ENCODE data around the gene FMO4. TPM values are rescaled to one million over a fixed set of nuclear protein-coding genes. Genes with fewer than 3 reads are reported as not detected.

Gene FMO4
- total and polyA plus RNA-seq, 10 of the 15 experiments (the other 5 are each of a cell fraction or from before 2014, with no cell fraction given) = 0.26 to 3.0 (median 1.1) TPM

DNA sequence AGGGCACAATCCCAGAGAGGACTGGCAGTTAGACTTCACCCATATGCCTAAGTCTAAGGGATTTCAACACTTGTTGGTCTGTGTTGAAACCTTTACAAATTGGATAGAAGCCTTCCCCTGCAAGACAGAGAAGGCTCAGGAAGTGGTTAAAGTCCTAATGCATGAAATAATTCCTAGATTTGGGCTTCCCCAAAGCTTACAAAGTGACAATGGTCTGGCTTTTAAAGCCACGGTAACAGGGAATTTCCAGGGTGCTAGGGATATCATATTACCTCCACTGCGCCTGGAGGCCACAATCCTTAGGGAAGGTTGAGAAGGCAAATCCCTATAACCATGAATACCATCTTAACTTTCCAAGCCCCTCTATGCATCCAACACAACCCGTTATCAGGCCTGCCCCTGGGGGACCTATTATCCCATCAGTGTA is 3.3 kb upstream of the FMO4 start:
- no peaks in the 10 kb centered on the region for H3K9me3 ChIP-seq (replicated peaks; ENCODE audit: control insufficient read depth, insufficient read depth, low read length)
- CTCF ChIA-PET = no interaction called here
- no peaks in the 10 kb centered on the region for H4K20me1 ChIP-seq (ENCODE audit: control insufficient read depth, insufficient read depth)
- intact Hi-C loops (cut with micrococcal nuclease; ENCODE audit: unreplicated experiment) (loop anchor here (10.0 kb wide), 1 partner anchor 226 kb away; no protein-coding TSS in a partner anchor), in situ Hi-C loops (cut with MboI) (no loop called here)
- RAD21 ChIA-PET (ENCODE audit: unreplicated experiment) = no interaction called here
- H3K79me2 ChIP-seq (ENCODE audit: control insufficient read depth, insufficient read depth, low read length) = no peaks in the 10 kb centered on the region
- 33% methylated on average over 3 of the region's 3 CpGs for WGBS (ENCODE audit: insufficient coverage, insufficient replicate concordance, low lambda C conversion rate, missing lambda C conversion rate)
- FAIRE-seq = no peak
- H3K4me2 ChIP-seq (ENCODE audit: control insufficient read depth, insufficient read depth) = no peak overlapping the region
- no peaks in the 10 kb centered on the region for H3K27me3 ChIP-seq (replicated peaks in 1 of 2; ENCODE audit: control insufficient read depth in 2 of 2, insufficient read depth in 2 of 2, low read length in 1 of 2)
- BruUV-seq (replicated peaks) = no TSS peak
- no peak for ATAC-seq
- 0 out of 2 replicates have a peak, but pooled peaks cover 6% of the 10 kb centered on the region for H3K4me1 ChIP-seq (ENCODE audit: control insufficient read depth, insufficient read depth, low read length)
- DNase-seq (ENCODE audit: low read depth, low spot score) = no peak
- H3K9ac ChIP-seq (ENCODE audit: control insufficient read depth, insufficient read depth, low read length) = no peak overlapping the region
- H3K4me3 ChIP-seq = no peak overlapping the region
- no peak overlapping the region for H2AFZ ChIP-seq (ENCODE audit: control insufficient read depth, low read depth, low read length)
- SMC1A ChIA-PET (ENCODE audit: uncharacterized antibody, unreplicated experiment) = interaction anchor here (4.0 kb wide), 1 partner anchor 64 kb away, joined by 60 read pairs; the partner anchor contains the start of gene FMO1
- H3K36me3 ChIP-seq (ENCODE audit: control insufficient read depth in 2 of 2, insufficient read depth in 2 of 2, low read length in 1 of 2) = no peaks in the 10 kb centered on the region
- no peak overlapping the region for H3K27ac ChIP-seq (ENCODE audit: control insufficient read depth, insufficient read depth)
- POLR2A ChIA-PET = no interaction called here
- TF ChIP-seq LARP7 (IDR thresholded peaks at IDR 0.05) = no peak
- TF ChIP-seq, protein P1, sequence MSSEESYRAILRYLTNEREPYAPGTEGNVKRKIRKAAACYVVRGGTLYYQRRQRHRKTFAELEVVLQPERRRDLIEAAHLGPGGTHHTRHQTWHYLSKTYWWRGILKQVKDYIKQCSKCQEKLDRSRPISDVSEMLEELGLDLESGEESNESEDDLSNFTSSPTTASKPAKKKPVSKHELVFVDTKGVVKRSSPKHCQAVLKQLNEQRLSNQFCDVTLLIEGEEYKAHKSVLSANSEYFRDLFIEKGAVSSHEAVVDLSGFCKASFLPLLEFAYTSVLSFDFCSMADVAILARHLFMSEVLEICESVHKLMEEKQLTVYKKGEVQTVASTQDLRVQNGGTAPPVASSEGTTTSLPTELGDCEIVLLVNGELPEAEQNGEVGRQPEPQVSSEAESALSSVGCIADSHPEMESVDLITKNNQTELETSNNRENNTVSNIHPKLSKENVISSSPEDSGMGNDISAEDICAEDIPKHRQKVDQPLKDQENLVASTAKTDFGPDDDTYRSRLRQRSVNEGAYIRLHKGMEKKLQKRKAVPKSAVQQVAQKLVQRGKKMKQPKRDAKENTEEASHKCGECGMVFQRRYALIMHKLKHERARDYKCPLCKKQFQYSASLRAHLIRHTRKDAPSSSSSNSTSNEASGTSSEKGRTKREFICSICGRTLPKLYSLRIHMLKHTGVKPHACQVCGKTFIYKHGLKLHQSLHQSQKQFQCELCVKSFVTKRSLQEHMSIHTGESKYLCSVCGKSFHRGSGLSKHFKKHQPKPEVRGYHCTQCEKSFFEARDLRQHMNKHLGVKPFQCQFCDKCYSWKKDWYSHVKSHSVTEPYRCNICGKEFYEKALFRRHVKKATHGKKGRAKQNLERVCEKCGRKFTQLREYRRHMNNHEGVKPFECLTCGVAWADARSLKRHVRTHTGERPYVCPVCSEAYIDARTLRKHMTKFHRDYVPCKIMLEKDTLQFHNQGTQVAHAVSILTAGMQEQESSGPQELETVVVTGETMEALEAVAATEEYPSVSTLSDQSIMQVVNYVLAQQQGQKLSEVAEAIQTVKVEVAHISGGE (CRISPR knock-in tag; IDR thresholded peaks at IDR 0.05) = no peak
- no peak for TF ChIP-seq SRF (IDR thresholded peaks at IDR 0.05; ENCODE audit: low read depth in 2 of 2, low read length in 2 of 2)
- no peak for TF ChIP-seq CHD1 (IDR thresholded peaks at IDR 0.05; ENCODE audit: low read depth, low read length)
- no peak for TF ChIP-seq CREB1 (IDR thresholded peaks at IDR 0.05; ENCODE audit: low read depth)
- TF ChIP-seq, protein P2, sequence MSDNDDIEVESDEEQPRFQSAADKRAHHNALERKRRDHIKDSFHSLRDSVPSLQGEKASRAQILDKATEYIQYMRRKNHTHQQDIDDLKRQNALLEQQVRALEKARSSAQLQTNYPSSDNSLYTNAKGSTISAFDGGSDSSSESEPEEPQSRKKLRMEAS (IDR thresholded peaks at IDR 0.05; ENCODE audit: low read depth, low read length) = no peak
- TF ChIP-seq, protein P3, sequence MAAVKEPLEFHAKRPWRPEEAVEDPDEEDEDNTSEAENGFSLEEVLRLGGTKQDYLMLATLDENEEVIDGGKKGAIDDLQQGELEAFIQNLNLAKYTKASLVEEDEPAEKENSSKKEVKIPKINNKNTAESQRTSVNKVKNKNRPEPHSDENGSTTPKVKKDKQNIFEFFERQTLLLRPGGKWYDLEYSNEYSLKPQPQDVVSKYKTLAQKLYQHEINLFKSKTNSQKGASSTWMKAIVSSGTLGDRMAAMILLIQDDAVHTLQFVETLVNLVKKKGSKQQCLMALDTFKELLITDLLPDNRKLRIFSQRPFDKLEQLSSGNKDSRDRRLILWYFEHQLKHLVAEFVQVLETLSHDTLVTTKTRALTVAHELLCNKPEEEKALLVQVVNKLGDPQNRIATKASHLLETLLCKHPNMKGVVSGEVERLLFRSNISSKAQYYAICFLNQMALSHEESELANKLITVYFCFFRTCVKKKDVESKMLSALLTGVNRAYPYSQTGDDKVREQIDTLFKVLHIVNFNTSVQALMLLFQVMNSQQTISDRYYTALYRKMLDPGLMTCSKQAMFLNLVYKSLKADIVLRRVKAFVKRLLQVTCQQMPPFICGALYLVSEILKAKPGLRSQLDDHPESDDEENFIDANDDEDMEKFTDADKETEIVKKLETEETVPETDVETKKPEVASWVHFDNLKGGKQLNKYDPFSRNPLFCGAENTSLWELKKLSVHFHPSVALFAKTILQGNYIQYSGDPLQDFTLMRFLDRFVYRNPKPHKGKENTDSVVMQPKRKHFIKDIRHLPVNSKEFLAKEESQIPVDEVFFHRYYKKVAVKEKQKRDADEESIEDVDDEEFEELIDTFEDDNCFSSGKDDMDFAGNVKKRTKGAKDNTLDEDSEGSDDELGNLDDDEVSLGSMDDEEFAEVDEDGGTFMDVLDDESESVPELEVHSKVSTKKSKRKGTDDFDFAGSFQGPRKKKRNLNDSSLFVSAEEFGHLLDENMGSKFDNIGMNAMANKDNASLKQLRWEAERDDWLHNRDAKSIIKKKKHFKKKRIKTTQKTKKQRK (IDR thresholded peaks at IDR 0.05; ENCODE audit: low read depth, low read length) = no peak
- TF ChIP-seq HDAC6 (IDR thresholded peaks at IDR 0.05; ENCODE audit: unreplicated experiment) = no peak
- TF ChIP-seq TAF1 (IDR thresholded peaks at IDR 0.05; ENCODE audit: borderline replicate concordance, low read depth, low read length) = no peak
- TF ChIP-seq, protein P4, sequence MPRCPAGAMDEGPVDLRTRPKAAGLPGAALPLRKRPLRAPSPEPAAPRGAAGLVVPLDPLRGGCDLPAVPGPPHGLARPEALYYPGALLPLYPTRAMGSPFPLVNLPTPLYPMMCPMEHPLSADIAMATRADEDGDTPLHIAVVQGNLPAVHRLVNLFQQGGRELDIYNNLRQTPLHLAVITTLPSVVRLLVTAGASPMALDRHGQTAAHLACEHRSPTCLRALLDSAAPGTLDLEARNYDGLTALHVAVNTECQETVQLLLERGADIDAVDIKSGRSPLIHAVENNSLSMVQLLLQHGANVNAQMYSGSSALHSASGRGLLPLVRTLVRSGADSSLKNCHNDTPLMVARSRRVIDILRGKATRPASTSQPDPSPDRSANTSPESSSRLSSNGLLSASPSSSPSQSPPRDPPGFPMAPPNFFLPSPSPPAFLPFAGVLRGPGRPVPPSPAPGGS (IDR thresholded peaks at IDR 0.05; ENCODE audit: borderline replicate concordance, insufficient read depth, low read depth, low read length, poor library complexity, severe bottlenecking) = no peak
- no peak for TF ChIP-seq IKZF1 (conservative IDR thresholded peaks at IDR 0.05)
